NCI-H1105 (cell line): Measurements from ENCODE around the gene OOSP4B.
"Not testable (repeated sequence)": the region's sequence is repeated elsewhere in the genome, so short reads cannot be mapped to it uniquely, and the experiment has no call there.

Experiments used
- DNase-seq: peaks from one replicate; lab custom pipeline; 2025; lab: John Stamatoyannopoulos, UW

Gene OOSP4B

GRCh38 chr11:60059521-60060240 lies 42.7 kb downstream of the OOSP4B start:
- no peak for DNase-seq

GRCh38 chr11:60064111-60064510 lies 47.1 kb downstream of the OOSP4B start:
- DNase-seq, result no peak

GRCh38 chr11:60065801-60066200 lies 48.8 kb downstream of the OOSP4B start:
- DNase-seq, result no peak

- DNase-seq, result no peak
These were observed 52.5 kb downstream of the OOSP4B start for GRCh38 chr11:60069450-60069849.

- DNase-seq, result not testable (repeated sequence)
These were observed 54.7 kb downstream of the OOSP4B start for GRCh38 chr11:60071644-60072043.

- DNase-seq, result no peak
These were observed 60.3 kb downstream of the OOSP4B start for GRCh38 chr11:60077216-60077817.

- DNase-seq, result no peak
These were observed 61.0 kb downstream of the OOSP4B start for GRCh38 chr11:60077981-60078380.

- DNase-seq, result no peak
These were observed 61.8 kb downstream of the OOSP4B start for GRCh38 chr11:60078745-60079144.

GRCh38 chr11:60080535-60080934 lies 63.6 kb downstream of the OOSP4B start:
- no peak for DNase-seq
